HG03521 (cell line): Measurements from ENCODE around the gene RERE.
"Not testable (repeated sequence)": the region's sequence is repeated elsewhere in the genome, so short reads cannot be mapped to it uniquely, and the experiment has no call there.

Experiments
- ATAC-seq: cut with Tn5 transposase; IDR thresholded peaks from one replicate; pipeline ENCODE4 v1.9.1; 2021; ENCODE audit warnings: mild to moderate bottlenecking, moderate library complexity; ENCODE audit not compliant: unreplicated experiment

The RERE gene

DNA sequence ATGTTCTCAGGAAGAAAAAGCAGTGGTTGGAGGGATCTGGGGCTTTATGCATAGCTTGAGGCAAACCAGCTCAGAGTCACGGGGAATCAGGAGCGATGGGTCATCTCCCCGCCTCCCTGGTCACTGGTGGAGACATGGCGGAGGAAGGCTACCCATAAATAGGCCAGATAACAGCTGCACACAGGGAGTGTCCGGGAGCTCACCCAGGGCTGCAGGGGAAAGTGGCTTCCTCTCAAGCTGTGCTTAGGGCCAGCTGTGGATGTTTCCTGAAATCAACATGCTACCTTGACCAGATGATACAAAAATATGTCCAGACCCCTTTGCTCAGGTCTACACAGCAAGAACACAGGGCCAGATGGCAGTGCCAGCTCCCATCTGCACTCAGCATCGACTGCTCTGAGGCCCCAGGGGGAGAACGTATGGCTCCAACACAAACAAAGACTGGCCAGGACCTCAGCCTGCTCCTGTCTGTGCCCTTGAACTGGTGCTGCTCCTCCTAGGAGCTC is 27.1 kb upstream of the RERE start:
- no peak for ATAC-seq

GRCh38 chr1:8841395-8841794 is 24.0 kb upstream of the RERE start:
- ATAC-seq, result no peak

- no peak for ATAC-seq
Observed at GRCh38 chr1:8839990-8840389, 22.6 kb upstream of the RERE start.

GRCh38 chr1:8835941-8836643 is 18.7 kb upstream of the RERE start:
- no peak for ATAC-seq

DNA sequence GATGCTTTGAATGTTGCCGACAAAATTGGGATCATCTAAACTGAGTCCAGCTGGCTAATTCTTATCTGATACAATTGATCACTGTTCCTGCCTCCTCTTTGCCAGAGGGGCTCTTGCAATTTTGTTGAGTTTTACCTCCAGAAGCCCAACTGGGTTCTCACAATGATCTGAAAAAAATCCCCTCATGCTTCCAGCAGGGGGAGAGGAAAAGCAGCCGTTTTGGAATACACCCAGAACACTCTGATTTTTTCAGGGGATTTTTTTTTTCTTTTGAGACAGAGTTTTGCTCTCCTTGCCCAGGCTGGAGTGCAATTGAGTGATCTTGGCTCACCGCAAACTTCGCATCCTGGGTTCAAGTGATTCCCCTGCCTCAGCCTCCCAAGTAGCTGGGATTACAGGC is 13.9 kb upstream of the RERE start:
- ATAC-seq, result no peak

DNA sequence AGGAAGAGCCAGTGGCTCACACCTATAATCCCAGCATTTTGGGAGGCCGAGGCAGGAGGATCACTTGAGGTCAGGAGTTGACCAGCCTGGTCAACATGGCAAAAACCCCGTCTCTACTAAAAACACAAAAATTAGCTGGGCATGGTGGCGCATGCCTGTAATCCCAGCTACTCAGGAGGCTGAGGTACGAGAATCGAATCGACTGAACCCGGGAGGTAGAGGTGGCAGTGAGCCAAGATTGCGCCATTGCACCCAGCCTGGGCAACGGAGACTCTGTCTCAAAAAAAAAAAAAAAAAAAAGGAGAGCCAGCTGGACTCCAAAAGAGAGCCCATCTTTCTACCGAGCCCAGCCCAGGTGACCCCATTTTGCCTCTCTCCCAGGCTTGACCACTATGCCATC is 13.3 kb upstream of the RERE start:
- ATAC-seq, result not testable (repeated sequence)

DNA sequence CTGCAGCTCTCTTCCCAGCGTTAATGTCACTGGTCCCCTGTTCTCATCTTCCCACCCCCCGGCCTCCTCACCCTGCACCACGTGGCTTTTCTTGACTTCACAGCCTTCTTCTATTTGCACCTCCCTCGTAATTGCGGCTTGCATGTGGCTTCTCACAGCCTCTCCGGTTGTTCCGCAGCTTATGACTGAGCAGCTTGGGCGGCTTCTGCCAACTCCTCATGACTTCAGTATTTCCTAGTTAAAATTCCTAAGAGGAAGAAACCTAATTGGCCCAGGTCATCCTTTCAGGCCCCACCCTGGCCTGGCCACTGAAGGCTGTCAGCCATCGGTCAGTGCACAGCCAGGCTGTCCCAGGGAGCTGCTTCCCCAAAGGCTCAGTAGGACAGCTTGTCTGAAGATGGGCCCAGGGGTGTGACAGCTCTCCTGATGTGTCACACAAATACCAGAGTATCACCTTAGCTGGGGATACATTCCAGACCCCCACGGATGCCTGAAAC is 8.6 kb upstream of the RERE start:
- ATAC-seq, result no peak

GRCh38 chr1:8823295-8823664 is 5.8 kb upstream of the RERE start:
- ATAC-seq, result no peak

- no peak for ATAC-seq
Observed at GRCh38 chr1:8822373-8823294, 5.2 kb upstream of the RERE start.

DNA sequence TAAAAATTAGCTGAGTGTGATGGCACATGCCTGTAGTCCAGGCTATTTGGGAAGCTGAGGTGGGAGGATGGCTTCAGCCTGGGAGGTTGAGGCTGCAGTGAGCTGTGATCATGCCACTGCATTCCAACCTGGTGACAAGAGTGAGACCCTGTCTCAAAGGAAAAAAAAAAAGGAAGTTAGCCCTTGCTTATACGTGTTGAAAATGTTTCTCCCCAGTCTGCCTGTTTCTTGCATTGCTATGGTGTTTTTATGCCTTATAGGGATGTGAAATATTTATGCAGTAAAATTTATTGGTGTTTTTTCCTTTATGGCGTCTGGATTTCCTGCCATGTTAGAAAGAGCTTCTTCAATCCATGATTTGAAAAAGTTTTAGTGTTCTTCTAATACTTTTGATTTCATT is 3.6 kb upstream of the RERE start:
- no peak for ATAC-seq

- ATAC-seq, result not testable (repeated sequence)
Observed at GRCh38 chr1:8818789-8819188, 1.3 kb upstream of the RERE start.

DNA sequence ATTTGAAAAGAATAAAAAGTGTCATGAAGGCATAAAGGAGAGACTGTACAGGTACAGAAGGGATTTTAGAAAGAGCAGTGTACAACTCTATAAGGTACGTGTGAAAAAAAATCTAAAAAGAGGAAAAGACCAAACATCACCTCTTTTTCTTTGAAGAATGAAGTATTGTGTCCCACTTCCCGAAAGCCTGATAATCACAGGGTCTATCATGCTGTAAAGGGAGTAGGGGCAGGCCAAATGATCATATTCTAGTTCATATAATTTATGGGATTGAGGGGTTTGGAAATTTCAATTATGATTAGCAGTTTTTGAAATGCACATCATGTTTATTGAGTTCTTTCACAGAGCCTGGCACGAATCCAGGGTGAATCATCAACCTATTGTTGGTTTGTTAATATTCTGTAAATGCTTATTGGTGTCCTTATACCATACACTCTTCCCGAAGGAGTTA is 910 bp upstream of the RERE start:
- no peak for ATAC-seq

- no peak for ATAC-seq
Observed at GRCh38 chr1:8816831-8817411, 519 bp downstream of the RERE start.

GRCh38 chr1:8816264-8816663 is 1.2 kb downstream of the RERE start:
- ATAC-seq, result no peak

GRCh38 chr1:8815582-8816151 is 1.8 kb downstream of the RERE start:
- no peak for ATAC-seq

GRCh38 chr1:8814865-8815264 is 2.6 kb downstream of the RERE start:
- no peak for ATAC-seq

DNA sequence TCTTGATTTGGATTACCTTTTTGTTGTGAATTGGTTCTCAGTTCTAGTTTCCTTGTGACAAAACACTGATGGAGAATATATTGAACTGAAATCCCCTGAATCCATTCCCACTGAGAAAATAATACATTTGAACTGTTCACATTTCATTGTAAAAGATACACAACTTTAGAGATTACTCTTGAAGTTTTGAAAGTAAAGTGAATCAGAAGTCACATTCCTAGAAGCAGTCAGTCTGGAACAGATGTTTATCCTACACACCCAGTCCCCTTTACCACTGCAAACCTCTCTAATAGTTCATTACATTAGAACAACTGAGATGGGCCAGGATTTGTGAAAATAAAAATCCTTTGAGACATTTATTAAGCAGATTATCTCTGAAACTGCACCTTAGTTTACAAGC is 3.4 kb downstream of the RERE start:
- no peak for ATAC-seq

GRCh38 chr1:8813016-8813763 is 4.2 kb downstream of the RERE start:
- no peak for ATAC-seq

DNA sequence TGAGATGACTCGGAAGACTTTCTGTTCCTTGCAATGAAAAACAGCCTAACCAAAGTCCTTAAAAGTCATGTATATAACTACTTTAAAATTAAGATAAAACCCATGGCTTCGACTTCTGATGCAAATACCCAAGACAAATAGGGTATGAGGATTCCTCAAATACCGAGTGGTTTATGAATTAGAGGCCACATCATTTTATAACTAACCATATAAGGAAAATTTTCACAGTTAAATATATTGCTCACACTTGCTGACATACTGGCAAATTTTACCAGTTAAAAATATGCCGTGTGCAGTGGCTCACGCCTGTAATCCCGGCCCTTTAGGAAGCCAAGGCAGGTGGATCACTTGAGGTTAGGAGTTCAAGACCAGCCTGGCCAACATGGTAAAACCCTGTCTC is 5.4 kb downstream of the RERE start:
- no peak for ATAC-seq

GRCh38 chr1:8810987-8811386 is 6.5 kb downstream of the RERE start:
- ATAC-seq, result no peak
